ENCODE results near the gene CHD9.
"Not testable (repeated sequence)": the region's sequence is repeated elsewhere in the genome, so short reads cannot be mapped to it uniquely, and the experiment has no call there.

The CHD9 gene

GRCh38 chr16:53074296-53074695 is 19.5 kb downstream of the CHD9 start:
- not testable (repeated sequence) for DNase-seq (ENCODE audit: low read depth)

GRCh38 chr16:53075461-53075860 is 20.7 kb downstream of the CHD9 start:
- not testable (repeated sequence) for DNase-seq (ENCODE audit: low read depth)

DNA sequence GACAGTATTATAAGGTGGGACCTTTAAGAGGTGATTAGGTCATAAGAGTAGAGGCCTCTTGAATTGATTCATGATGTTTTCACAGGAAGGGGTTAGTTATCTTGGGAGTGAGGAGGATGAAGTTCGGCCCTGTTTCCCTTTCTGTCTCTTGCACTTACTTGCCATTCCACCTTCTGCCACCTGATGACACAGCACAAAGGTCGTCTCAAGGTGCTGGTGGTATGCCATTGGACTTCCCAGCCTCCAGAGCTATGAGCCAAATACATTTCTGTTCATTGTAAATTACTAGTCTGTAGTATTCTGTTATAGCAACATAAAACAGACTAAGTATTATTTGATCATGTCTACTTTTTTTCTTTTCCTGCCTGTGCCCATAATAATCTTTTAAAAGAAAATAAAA is 23.5 kb downstream of the CHD9 start:
- no peak for DNase-seq (ENCODE audit: low read depth)

DNA sequence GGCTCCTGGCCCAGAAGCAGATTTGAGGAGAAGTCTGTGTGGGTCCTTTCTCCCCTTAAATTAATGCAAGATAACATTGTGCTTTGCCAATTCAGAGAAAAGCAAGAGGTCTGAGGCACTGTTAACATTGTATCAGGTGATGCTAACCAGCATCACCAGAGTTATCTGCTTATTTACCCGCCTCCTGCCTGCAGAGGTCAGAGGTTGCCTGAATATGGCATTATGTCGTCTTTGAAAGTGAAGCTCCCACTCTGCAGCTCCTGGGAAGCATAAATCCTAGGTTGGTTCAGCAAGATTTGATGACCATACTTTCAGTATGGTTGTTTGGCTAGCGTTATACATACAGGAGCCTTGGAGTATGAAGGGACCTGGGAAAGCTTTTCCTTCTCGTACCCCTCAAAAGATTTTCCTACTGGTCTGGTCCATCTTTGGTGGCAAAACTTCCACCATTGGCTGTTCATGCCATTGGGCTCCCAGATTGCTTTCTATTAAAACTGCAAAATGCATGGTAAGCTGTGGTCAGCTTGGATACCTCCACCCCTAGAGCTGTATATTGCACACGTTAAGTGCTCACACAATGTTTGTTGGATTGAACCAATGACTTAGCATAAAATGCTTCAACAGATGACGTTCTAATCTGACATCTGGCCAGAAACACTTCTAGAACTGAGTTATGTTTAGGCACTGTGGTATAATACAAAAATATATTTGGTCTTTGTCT is 24.1 kb downstream of the CHD9 start:
- no peak for DNase-seq (ENCODE audit: low read depth)

DNA sequence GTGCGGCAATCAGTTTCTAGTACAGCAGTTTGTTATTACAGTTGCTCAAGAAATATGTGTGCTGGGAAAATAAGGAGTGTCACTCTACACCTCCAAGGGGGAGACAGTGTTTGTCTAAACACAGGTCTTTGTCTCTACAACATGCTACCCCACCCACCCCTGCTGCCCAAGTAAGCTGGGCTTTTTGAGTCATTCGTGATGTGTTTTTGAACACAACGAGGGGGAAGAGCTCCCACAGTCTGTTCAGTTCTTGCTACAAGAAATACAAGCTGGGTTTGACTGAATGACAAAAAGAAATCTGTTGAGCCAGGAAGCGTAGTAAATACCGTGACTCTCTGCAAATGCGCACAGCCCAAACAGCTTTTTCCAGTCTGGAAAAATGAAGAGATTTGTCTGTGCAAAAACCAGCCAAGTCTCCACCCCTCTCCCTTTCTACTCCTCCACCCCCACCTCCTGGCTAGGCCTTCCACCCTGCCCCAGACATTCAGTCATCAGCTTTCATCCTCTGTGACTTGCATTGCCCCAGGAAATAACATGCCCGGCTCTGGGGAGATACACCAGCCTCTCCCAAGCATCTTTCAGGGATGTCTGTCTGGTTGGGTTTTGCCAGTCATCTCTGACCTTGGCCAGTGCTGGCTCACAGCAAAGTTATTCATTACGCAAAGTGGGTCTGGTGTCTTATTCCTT is 25.7 kb downstream of the CHD9 start:
- no peak for DNase-seq (ENCODE audit: low read depth)

DNA sequence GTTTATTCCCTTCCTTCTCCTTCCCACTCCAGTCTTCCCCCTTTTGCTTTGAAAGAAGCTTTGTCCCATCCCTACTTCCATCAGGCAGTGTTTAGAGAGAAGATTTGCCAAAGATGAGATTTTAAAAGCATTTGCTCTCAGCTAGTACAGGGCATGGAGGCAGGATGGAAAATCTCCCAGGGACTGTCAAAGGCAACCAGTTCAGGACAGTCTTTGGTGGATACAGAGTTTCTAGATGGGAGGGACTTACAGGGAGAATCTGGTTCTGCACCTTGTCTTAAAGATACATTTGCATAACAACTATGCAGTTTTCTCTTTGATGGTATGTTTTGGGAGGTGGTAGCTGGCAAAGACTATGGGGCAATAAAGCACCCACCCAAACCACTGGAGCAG is 26.2 kb downstream of the CHD9 start:
- no peak for DNase-seq (ENCODE audit: low read depth)

DNA sequence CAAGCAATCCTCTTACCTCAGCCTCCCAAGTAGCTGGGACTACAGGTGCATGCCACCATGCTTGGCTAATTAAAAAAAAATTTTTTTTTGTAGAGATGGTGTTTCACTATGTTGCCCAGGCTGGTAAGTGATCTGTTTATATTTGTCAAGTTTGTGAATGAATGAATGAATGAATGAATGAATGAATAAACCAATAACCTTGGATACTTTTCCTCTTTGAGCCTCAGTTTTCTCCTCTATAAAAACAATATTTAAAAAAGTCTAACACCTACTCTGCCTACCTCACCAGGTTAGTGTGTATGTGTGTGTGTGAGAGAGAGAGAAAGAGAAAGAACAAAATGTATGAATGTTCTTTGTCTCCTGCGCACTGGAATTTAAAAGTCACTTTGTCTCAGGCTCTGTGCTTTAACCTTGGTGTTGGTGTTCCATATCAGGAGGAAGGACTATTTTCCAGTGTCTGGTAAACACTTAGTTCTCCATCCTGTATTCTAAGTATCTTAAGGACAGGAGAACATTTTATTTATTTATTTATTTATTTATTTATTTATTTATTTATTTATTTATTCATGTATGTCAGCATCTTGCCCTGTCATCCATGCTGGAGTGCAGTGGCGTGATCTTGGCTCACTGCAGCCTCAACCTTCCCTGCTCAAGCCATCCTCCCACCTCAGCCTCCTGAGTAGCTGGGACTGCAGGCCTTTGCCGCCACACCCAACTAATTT is 27.1 kb downstream of the CHD9 start:
- no peak for DNase-seq (ENCODE audit: low read depth)

DNA sequence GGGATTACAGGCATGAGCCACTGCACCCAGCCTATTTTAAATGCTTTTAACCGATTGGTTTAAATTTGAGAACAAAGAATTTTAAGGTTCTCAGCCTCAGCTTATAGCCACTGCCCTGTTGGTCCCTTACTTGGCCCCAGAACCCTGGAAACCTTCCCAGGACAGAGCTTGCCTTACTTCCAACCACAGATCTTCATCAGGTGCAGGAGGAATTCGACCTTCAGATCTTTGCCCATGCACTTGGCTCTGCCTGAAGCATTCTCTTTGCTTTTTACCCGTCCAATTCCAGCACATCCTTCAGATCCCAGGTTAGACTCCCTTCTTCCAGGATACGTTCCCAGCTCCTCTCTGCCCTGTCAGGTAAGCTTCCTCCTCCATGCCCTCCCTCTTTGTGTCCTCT is 27.7 kb downstream of the CHD9 start:
- DNase-seq (ENCODE audit: low read depth) = no peak

DNA sequence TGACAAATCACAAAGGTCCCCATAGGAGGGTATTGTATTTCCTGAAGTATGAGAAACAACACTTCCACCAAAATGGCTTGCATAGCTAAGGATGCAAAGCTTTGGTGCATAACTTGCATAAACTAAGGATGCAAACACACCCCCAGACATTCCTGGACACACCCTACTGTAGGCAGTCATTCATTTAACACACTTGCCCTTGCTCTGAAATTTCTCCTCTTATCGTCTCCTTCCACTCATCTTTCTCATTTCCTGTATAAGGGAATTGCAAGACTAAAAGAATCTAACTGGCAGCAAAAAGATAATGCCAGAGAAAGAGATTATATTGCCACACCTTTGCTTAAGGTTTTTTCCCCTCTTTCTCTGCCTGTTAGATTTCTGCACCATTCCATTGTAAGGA is 28.3 kb downstream of the CHD9 start:
- DNase-seq (ENCODE audit: low read depth) = no peak

DNA sequence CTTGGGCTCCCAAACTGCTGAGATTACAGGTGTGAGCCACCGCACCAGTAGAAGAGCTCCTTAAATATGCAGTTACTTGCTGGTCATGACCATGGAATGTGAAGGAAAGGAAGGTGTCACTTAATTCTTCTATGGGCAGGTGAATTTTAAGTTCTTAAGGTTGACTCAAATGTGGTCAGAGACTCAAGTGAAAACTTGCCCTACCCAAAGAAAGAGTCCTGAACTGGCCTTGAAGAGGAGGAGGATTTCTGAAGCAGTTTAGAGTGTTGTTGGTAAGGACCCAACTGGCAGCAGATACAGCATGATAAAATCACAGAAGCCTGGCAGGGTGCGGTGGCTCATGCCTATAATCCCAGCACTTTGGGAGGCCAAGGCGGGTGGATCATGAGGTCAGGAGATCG is 29.4 kb downstream of the CHD9 start:
- DNase-seq (ENCODE audit: low read depth) = no peak

DNA sequence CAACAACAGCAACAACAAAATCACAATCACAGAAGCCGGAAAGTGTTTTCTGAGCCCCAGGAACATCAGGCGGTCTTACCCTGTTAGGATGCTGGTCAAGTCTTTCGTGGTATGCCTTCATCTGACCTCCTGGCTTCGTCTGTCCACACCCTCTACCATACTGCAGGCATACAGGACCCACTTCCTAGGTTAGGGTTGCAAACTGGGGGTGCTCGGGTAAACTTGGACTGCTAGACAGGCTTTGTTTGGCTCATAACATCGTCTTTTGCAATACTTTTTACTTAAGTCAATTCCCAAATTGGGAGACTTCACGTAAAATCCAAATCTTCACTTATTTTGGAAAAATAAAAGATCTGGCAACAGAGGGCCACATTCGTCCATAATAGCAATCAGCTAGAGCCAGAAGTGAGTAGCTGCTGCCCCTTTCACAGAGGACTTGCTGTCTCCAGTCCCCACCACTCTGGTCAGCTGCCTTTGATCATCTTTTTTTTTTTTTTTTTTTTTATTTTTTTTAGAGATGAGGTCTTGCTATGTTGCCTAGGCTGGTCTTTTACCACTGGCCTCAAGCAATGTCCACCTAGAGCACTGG is 30.0 kb downstream of the CHD9 start:
- DNase-seq (ENCODE audit: low read depth) = no peak

GRCh38 chr16:53085369-53085843 is 30.6 kb downstream of the CHD9 start:
- DNase-seq (ENCODE audit: low read depth) = no peak

DNA sequence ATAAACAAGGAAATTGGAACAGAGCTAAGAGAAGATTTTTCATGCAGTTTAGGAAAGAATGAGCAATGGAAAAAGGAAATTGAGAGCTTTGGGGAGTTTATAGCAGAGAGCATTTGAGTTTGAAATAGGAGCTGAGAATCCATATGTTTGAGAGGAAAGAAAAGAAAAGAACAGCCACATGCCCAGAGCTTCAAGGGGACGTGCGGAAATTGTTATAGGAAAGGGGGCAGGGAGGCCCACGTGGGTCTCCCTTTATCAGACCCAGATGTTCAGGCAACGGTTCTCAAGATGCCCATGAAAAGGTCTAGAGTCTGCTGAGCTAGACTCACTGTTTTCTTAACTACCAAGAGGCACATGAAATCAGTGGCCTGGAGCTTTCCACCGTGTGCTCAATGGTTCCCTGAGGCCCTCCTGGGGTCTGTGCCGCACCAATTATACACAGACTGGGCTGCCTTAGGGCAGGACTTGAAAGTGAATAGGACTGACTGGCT is 31.2 kb downstream of the CHD9 start:
- no peak for DNase-seq (ENCODE audit: low read depth)

- no peak for DNase-seq (ENCODE audit: low read depth)
Measured at GRCh38 chr16:53087101-53087500, 32.3 kb downstream of the CHD9 start.

DNA sequence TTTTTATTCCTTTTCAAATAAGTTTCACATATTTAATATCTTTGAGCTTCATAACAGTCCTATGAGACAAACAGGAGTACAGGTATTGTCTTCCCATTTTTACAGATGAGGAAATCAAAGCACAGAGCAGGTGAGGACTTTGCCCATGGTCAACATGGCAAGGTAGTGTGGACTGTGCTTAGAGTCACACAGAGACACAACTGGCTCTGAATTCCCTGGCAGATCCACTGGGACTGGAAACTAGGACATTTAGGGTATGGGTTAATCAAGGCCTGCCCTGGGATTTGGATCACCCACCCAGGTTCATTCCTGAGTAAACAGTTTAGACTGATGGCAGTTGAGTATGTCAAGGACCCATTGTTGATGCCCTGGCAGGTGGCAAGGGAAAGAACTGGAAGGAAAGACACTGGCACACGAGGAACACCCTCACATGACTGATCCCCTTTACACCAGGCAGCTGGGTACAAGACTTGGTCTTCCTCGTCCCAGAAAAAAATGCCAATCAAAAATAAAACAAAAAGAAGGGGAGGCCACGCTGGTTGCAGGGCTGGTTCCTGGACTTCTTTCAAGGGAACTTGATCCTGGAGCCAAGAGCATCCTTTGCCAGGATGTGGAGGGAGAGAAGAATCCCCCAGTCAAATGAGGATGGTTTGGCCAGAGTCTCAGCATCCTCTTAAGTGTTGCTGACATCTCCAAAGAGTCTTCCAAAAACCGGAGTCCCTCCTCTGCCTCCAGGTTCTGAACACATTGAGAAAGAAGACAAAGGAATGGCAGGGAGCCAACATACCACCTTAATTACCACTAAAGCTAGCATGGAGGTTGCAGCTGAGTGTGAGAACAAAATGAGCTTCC is 34.9 kb downstream of the CHD9 start:
- no peak for DNase-seq (ENCODE audit: low read depth)

DNA sequence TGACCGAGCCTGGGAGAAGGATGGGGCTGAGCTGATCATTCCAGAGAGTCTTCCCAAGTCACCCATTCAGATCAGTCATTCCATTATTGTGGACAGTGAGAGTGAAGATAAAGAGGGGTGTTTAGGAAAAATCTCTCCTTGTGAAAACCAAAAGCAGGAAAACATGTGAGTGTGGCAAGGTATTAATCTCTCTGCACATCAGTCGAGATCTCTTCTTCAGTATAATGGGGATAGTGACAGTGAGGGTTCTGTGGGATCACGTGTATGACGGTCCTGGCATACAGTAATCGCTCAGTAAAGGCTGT is 35.4 kb downstream of the CHD9 start:
- DNase-seq (ENCODE audit: low read depth) = no peak

DNA sequence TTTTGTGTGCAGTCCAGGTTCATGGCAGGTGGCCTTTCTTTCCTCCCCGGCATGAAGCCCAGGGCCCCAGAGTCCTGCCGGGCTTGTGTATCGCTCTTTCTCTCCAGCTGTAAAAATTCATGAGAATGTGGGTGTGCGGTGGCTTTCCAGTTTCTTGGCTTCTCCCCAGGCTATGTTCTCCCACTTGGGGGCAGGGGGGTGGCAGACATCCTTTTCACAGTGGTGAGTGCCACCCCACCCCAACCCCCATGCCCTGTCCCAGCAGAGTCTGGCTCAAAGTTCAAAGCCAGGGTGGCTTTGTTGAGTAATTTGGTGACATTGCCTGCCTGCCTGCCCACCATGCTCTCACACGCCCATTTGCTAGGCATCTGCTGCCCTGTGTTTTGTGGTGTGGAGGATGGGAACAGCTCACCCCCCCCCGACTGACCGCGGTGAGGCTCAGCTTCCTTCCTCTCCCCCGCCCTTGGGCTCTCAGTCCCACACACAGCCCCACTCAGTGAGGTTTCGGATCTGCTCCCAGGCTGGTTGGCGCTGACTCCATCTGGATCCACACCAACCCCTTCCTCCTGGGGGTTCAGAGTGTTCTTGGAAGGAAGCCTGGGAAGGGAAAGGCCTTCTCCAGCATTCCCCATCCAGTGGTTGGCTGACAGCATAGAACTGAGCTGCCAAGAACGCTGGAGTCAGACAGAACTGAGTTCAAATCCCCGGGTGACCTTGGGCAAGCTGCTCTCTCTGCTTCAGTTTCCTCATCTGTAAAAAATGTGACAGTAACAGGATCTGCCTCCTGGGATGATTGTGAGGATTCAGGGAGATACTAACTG is 36.0 kb downstream of the CHD9 start:
- DNase-seq (ENCODE audit: low read depth) = no peak

GRCh38 chr16:53091466-53092211 is 36.8 kb downstream of the CHD9 start:
- no peak for DNase-seq (ENCODE audit: low read depth)

- no peak for DNase-seq (ENCODE audit: low read depth)
Measured at GRCh38 chr16:53092284-53092683, 37.5 kb downstream of the CHD9 start.

DNA sequence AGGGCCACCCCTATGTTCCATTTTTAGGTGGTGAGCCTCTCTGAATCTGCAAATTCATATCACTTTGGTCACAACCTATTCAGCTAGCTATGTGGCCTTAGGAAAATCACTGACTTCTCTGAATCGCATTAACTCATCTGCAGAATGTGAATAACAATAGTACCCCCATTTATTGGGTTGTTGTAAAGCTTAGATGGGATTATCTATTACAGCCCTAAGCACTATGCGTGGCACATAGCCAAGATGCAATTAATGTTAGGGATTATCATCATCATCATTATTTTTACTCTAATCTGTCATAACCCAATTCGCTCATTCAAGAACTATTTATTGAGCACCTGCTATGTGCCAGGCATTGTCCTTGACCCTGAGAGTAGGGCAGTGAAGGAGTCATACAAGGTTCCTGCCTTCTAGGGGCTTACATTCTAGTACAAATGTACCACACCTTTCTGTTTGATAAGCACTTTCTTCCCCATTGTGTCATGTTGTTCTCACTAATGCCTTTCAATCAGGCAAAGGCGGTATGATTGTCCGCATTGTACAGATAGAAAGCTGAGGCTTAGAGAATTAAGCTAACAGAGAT is 38.5 kb downstream of the CHD9 start:
- no peak for DNase-seq (ENCODE audit: low read depth)
